HEK293 (cell line): ENCODE results near the gene RING1.
A peak's percentile ranks its signal among the peaks of the same experiment; 100 is the strongest.

ENCODE experiments used
- EGR2 ChIP-seq: fragments of 450-650 bp; formaldehyde crosslinking; IDR thresholded peaks from 2 replicates; pipeline ENCODE4 v1.5.1; 2016; ENCODE audit warnings: low read depth, missing biosample characterization, missing genetic modification characterization
- REPIN1 ChIP-seq: fragments of 450-650 bp; formaldehyde crosslinking; IDR thresholded peaks from 2 replicates; pipeline ENCODE4 v1.5.1; 2017; ENCODE audit warnings: missing biosample characterization, missing genetic modification characterization, low read depth
- TCF7L2 ChIP-seq: IDR thresholded peaks from 2 replicates; pipeline ENCODE4 v1.6.1; 2011; ENCODE audit warnings: low read depth, mild to moderate bottlenecking, inconsistent platforms, low read length, moderate library complexity, borderline replicate concordance
- ZBTB17 ChIP-seq: fragments of 450-650 bp; formaldehyde crosslinking; IDR thresholded peaks from 2 replicates; pipeline ENCODE4 v1.5.1; 2016; ENCODE audit warnings: missing biosample characterization, missing genetic modification characterization
- ZBTB20 ChIP-seq: fragments of 450-650 bp; formaldehyde crosslinking; IDR thresholded peaks from 2 replicates; pipeline ENCODE4 v1.5.1; 2016; ENCODE audit warnings: missing biosample characterization, missing genetic modification characterization
- ZBTB21 ChIP-seq: fragments of 450-650 bp; formaldehyde crosslinking; IDR thresholded peaks from 2 replicates; pipeline ENCODE4 v1.5.1; 2017; ENCODE audit warnings: missing biosample characterization, missing genetic modification characterization
- ZBTB8A ChIP-seq: fragments of 450-650 bp; formaldehyde crosslinking; IDR thresholded peaks from 2 replicates; pipeline ENCODE4 v1.5.1; 2016; ENCODE audit warnings: missing biosample characterization, missing genetic modification characterization
- ZNF157 ChIP-seq: fragments of 450-650 bp; formaldehyde crosslinking; IDR thresholded peaks from 2 replicates; pipeline ENCODE4 v1.5.1; 2016; ENCODE audit warnings: missing biosample characterization, missing genetic modification characterization
- ZNF174 ChIP-seq: fragments of 450-650 bp; formaldehyde crosslinking; IDR thresholded peaks from 2 replicates; pipeline ENCODE4 v1.5.0; 2017; ENCODE audit warnings: missing biosample characterization, mild to moderate bottlenecking, missing genetic modification characterization
- ZNF19 ChIP-seq: fragments of 450-650 bp; formaldehyde crosslinking; IDR thresholded peaks from 2 replicates; pipeline ENCODE4; 2016; ENCODE audit warnings: missing biosample characterization, missing genetic modification characterization, low read depth
- ZNF214 ChIP-seq: fragments of 450-650 bp; formaldehyde crosslinking; IDR thresholded peaks from 2 replicates; pipeline ENCODE4 v1.5.1; 2017; ENCODE audit warnings: missing biosample characterization, mild to moderate bottlenecking, missing genetic modification characterization, borderline replicate concordance
- ZNF239 ChIP-seq: fragments of 450-650 bp; formaldehyde crosslinking; IDR thresholded peaks from 2 replicates; pipeline ENCODE4 v1.5.1; 2016; ENCODE audit warnings: missing biosample characterization, missing genetic modification characterization
- ZNF473 ChIP-seq: fragments of 450-650 bp; formaldehyde crosslinking; IDR thresholded peaks from 2 replicates; pipeline ENCODE4 v1.5.1; 2017; ENCODE audit warnings: missing biosample characterization, missing genetic modification characterization
- ZNF510 ChIP-seq: fragments of 450-650 bp; formaldehyde crosslinking; IDR thresholded peaks from 2 replicates; pipeline ENCODE4 v1.5.1; 2018; ENCODE audit warnings: mild to moderate bottlenecking, missing genetic modification characterization, missing biosample characterization; ENCODE audit not compliant: insufficient replicate concordance
- ZNF600 ChIP-seq: fragments of 450-650 bp; formaldehyde crosslinking; IDR thresholded peaks from 2 replicates; pipeline ENCODE4 v1.5.1; 2016; ENCODE audit warnings: missing biosample characterization, missing genetic modification characterization
- ZNF629 ChIP-seq: fragments of 450-650 bp; formaldehyde crosslinking; IDR thresholded peaks from 2 replicates; pipeline ENCODE4 v1.5.1; 2017; ENCODE audit warnings: missing biosample characterization, missing genetic modification characterization
- ZNF76 ChIP-seq: fragments of 450-650 bp; formaldehyde crosslinking; IDR thresholded peaks from 2 replicates; pipeline ENCODE4; 2016; ENCODE audit warnings: low read depth, missing biosample characterization, missing genetic modification characterization, borderline replicate concordance
- TF ChIP-seq, protein P1 (sequence below): fragments of 450-650 bp; formaldehyde crosslinking; IDR thresholded peaks from 2 replicates; pipeline ENCODE4 v1.5.1; 2016; ENCODE audit warnings: missing biosample characterization, missing genetic modification characterization
- TF ChIP-seq, protein P2 (sequence below): fragments of 450-650 bp; IDR thresholded peaks from 2 replicates; pipeline ENCODE4 v1.5.1; 2018; ENCODE audit warnings: missing biosample characterization, mild to moderate bottlenecking, missing genetic modification characterization
- TF ChIP-seq, protein P3 (sequence below): fragments of 450-650 bp; formaldehyde crosslinking; IDR thresholded peaks from 2 replicates; pipeline ENCODE4 v1.5.1; 2016; ENCODE audit warnings: missing biosample characterization, missing genetic modification characterization
- TF ChIP-seq, protein P4 (sequence below): fragments of 450-650 bp; formaldehyde crosslinking; IDR thresholded peaks from 2 replicates; pipeline ENCODE4 v1.5.1; 2017; ENCODE audit warnings: missing biosample characterization, missing genetic modification characterization
- TF ChIP-seq, protein P5 (sequence below): fragments of 450-650 bp; formaldehyde crosslinking; IDR thresholded peaks from 2 replicates; pipeline ENCODE4 v1.5.1; 2017; ENCODE audit warnings: missing biosample characterization, missing genetic modification characterization
- TF ChIP-seq, protein P6 (sequence below): fragments of 450-650 bp; formaldehyde crosslinking; IDR thresholded peaks from 2 replicates; pipeline ENCODE4 v1.5.1; 2016; ENCODE audit warnings: missing biosample characterization, missing genetic modification characterization
- TF ChIP-seq, protein P7 (sequence below): fragments of 450-650 bp; formaldehyde crosslinking; IDR thresholded peaks from 2 replicates; pipeline ENCODE4 v1.5.1; 2017; ENCODE audit warnings: missing biosample characterization, missing genetic modification characterization

Gene RING1

DNA sequence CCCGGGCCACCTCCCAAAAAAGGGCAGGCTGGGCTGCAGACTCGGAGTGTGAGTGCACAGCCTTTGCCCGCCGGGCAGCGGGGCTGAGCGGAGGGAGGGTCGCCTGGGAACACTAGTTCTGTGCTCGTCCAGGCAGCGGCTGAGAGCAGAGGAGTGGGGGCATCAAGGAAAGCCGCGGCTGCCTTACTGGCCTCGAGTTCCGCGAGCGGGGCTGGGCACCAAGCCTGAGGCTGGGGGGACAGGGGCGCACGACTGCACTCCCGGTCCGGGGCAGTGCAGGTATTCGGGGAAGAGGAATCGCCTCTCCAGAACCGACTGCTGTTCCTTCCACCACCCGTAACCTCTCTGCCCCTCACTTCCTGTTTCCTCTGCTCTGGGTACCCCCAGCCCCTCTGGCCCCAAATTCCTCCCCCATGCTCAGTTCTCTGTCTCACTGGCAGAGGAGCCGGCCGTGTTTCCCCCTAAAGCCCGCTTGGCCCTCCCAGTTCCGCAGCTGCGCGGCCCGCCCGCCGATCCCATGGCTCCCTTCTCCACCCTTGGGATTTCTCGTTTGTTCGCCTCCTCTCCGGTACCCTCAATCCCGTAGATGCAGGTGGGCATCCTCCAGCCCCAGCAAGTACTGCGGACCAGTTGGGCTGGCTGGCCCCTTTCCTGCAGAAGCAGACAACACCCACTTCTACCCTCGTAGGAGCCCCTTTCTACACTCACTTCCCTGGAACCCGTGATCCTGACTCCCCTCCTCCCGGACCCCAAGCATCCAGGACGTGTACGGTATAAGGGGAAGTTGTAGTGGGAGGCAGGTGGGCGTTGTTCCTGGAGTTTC, 5.1 kb downstream of the RING1 start (continued):
- TF ChIP-seq ZNF239 (tag by site-specific recombination) (no peak), ZNF76 (tag by site-specific recombination) (no peak), ZBTB20 (tag by site-specific recombination) (peak; percentile 87), ZNF510 (tag by site-specific recombination) (no peak), ZNF214 (no peak), ZNF174 (no peak), ZNF473 (no peak), TCF7L2 (no peak), ZNF157 (tag by site-specific recombination) (no peak), ZNF19 (tag by site-specific recombination) (no peak), ZBTB17 (tag by site-specific recombination) (peak; percentile 88), ZNF600 (tag by site-specific recombination) (peak; percentile 62), REPIN1 (tag by site-specific recombination) (no peak), ZBTB21 (no peak), ZBTB8A (tag by site-specific recombination) (peak; percentile 80), ZNF629 (tag by site-specific recombination) (no peak), EGR2 (tag by site-specific recombination) (peak; percentile 71; the same call in 1 of the 2 replicates)
- TF ChIP-seq, protein P1, sequence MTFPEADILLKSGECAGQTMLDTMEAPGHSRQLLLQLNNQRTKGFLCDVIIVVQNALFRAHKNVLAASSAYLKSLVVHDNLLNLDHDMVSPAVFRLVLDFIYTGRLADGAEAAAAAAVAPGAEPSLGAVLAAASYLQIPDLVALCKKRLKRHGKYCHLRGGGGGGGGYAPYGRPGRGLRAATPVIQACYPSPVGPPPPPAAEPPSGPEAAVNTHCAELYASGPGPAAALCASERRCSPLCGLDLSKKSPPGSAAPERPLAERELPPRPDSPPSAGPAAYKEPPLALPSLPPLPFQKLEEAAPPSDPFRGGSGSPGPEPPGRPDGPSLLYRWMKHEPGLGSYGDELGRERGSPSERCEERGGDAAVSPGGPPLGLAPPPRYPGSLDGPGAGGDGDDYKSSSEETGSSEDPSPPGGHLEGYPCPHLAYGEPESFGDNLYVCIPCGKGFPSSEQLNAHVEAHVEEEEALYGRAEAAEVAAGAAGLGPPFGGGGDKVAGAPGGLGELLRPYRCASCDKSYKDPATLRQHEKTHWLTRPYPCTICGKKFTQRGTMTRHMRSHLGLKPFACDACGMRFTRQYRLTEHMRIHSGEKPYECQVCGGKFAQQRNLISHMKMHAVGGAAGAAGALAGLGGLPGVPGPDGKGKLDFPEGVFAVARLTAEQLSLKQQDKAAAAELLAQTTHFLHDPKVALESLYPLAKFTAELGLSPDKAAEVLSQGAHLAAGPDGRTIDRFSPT (tag by site-specific recombination), result no peak
- TF ChIP-seq, protein P2, sequence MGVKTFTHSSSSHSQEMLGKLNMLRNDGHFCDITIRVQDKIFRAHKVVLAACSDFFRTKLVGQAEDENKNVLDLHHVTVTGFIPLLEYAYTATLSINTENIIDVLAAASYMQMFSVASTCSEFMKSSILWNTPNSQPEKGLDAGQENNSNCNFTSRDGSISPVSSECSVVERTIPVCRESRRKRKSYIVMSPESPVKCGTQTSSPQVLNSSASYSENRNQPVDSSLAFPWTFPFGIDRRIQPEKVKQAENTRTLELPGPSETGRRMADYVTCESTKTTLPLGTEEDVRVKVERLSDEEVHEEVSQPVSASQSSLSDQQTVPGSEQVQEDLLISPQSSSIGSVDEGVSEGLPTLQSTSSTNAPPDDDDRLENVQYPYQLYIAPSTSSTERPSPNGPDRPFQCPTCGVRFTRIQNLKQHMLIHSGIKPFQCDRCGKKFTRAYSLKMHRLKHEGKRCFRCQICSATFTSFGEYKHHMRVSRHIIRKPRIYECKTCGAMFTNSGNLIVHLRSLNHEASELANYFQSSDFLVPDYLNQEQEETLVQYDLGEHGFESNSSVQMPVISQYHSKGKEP (tag by site-specific recombination), result no peak
- TF ChIP-seq, protein P3, sequence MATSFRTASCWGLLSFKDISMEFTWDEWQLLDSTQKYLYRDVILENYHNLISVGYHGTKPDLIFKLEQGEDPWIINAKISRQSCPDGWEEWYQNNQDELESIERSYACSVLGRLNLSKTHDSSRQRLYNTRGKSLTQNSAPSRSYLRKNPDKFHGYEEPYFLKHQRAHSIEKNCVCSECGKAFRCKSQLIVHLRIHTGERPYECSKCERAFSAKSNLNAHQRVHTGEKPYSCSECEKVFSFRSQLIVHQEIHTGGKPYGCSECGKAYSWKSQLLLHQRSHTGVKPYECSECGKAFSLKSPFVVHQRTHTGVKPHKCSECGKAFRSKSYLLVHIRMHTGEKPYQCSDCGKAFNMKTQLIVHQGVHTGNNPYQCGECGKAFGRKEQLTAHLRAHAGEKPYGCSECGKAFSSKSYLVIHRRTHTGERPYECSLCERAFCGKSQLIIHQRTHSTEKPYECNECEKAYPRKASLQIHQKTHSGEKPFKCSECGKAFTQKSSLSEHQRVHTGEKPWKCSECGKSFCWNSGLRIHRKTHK (tag by site-specific recombination), result no peak
- TF ChIP-seq, protein P4, sequence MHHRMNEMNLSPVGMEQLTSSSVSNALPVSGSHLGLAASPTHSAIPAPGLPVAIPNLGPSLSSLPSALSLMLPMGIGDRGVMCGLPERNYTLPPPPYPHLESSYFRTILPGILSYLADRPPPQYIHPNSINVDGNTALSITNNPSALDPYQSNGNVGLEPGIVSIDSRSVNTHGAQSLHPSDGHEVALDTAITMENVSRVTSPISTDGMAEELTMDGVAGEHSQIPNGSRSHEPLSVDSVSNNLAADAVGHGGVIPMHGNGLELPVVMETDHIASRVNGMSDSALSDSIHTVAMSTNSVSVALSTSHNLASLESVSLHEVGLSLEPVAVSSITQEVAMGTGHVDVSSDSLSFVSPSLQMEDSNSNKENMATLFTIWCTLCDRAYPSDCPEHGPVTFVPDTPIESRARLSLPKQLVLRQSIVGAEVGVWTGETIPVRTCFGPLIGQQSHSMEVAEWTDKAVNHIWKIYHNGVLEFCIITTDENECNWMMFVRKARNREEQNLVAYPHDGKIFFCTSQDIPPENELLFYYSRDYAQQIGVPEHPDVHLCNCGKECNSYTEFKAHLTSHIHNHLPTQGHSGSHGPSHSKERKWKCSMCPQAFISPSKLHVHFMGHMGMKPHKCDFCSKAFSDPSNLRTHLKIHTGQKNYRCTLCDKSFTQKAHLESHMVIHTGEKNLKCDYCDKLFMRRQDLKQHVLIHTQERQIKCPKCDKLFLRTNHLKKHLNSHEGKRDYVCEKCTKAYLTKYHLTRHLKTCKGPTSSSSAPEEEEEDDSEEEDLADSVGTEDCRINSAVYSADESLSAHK, result no peak
- TF ChIP-seq, protein P5, sequence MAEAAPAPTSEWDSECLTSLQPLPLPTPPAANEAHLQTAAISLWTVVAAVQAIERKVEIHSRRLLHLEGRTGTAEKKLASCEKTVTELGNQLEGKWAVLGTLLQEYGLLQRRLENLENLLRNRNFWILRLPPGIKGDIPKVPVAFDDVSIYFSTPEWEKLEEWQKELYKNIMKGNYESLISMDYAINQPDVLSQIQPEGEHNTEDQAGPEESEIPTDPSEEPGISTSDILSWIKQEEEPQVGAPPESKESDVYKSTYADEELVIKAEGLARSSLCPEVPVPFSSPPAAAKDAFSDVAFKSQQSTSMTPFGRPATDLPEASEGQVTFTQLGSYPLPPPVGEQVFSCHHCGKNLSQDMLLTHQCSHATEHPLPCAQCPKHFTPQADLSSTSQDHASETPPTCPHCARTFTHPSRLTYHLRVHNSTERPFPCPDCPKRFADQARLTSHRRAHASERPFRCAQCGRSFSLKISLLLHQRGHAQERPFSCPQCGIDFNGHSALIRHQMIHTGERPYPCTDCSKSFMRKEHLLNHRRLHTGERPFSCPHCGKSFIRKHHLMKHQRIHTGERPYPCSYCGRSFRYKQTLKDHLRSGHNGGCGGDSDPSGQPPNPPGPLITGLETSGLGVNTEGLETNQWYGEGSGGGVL (tag by site-specific recombination), result peak; percentile 49
- TF ChIP-seq, protein P6, sequence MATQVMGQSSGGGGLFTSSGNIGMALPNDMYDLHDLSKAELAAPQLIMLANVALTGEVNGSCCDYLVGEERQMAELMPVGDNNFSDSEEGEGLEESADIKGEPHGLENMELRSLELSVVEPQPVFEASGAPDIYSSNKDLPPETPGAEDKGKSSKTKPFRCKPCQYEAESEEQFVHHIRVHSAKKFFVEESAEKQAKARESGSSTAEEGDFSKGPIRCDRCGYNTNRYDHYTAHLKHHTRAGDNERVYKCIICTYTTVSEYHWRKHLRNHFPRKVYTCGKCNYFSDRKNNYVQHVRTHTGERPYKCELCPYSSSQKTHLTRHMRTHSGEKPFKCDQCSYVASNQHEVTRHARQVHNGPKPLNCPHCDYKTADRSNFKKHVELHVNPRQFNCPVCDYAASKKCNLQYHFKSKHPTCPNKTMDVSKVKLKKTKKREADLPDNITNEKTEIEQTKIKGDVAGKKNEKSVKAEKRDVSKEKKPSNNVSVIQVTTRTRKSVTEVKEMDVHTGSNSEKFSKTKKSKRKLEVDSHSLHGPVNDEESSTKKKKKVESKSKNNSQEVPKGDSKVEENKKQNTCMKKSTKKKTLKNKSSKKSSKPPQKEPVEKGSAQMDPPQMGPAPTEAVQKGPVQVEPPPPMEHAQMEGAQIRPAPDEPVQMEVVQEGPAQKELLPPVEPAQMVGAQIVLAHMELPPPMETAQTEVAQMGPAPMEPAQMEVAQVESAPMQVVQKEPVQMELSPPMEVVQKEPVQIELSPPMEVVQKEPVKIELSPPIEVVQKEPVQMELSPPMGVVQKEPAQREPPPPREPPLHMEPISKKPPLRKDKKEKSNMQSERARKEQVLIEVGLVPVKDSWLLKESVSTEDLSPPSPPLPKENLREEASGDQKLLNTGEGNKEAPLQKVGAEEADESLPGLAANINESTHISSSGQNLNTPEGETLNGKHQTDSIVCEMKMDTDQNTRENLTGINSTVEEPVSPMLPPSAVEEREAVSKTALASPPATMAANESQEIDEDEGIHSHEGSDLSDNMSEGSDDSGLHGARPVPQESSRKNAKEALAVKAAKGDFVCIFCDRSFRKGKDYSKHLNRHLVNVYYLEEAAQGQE, result no peak
- TF ChIP-seq, protein P7, sequence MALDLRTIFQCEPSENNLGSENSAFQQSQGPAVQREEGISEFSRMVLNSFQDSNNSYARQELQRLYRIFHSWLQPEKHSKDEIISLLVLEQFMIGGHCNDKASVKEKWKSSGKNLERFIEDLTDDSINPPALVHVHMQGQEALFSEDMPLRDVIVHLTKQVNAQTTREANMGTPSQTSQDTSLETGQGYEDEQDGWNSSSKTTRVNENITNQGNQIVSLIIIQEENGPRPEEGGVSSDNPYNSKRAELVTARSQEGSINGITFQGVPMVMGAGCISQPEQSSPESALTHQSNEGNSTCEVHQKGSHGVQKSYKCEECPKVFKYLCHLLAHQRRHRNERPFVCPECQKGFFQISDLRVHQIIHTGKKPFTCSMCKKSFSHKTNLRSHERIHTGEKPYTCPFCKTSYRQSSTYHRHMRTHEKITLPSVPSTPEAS (tag by site-specific recombination), result no peak
